Caco-2 (cell line): Measurements from ENCODE around the gene SNX1. TPM values are rescaled to one million over a fixed set of nuclear protein-coding genes. Genes with fewer than 3 reads are reported as not detected.

Experiments
- BruUV-seq: library from RNA; stranded (reverse); fragments of 400-500 nt; replicated peaks from 2 replicates; lab custom pipeline; 2021; lab: Mats Ljungman, UMichigan
- CTCF ChIA-PET: fragments of 300-600 bp; sonication (Branson Sonifier 250); formaldehyde crosslinking; loops from one replicate; lab custom pipeline; 2022; ENCODE audit warnings: antibody characterized with exemption; lab: Charles Lee
- POLR2A ChIA-PET: fragments of 300-600 bp; sonication (Branson Sonifier 250); formaldehyde crosslinking; loops from one replicate; lab custom pipeline; 2022; ENCODE audit warnings: antibody characterized with exemption; lab: Charles Lee
- DNase-seq, 2 experiments: peaks; one replicate each; pipeline versions ENCODE4 v3.0.0 to v3.0.0-alpha.2; 2020 to 2022
- H3K27me3 ChIP-seq: replicated peaks from 2 replicates; pipeline ENCODE4 v1.6.0; 2011; ENCODE audit warnings: low read length; ENCODE audit not compliant: control insufficient read depth, insufficient read depth
- H3K36me3 ChIP-seq: 2 replicates; pipeline ENCODE4 v1.5.1; 2011; ENCODE audit warnings: low read length; ENCODE audit not compliant: control insufficient read depth, insufficient read depth
- H3K4me1 ChIP-seq: fragments of 250-450 bp; sonication (Bioruptor Pico); 2 replicates; pipeline ENCODE4 v1.5.1; 2020; ENCODE audit warnings: mild to moderate bottlenecking
- H3K4me3 ChIP-seq: 2 replicates; pipeline ENCODE4 v1.5.1; 2011; ENCODE audit warnings: low read depth, mild to moderate bottlenecking, control low read depth, low read length
- H3K9me3 ChIP-seq: fragments of 250-450 bp; sonication (Bioruptor Pico); 2 replicates; pipeline ENCODE4 v1.5.1; 2020; ENCODE audit warnings: mild to moderate bottlenecking, moderate library complexity
- H3K27ac Mint-ChIP-seq: one replicate; pipeline ENCODE4 v1.8.0; 2022; ENCODE audit warnings: mixed read lengths; ENCODE audit not compliant: unreplicated experiment
- H3K27me3 Mint-ChIP-seq: one replicate; pipeline ENCODE4 v1.8.0; 2022; ENCODE audit warnings: mixed read lengths; ENCODE audit not compliant: insufficient read depth, unreplicated experiment
- H3K36me3 Mint-ChIP-seq: one replicate; pipeline ENCODE4 v1.8.0; 2022; ENCODE audit warnings: mild to moderate bottlenecking, mixed read lengths; ENCODE audit not compliant: insufficient read depth, unreplicated experiment
- H3K4me1 Mint-ChIP-seq: one replicate; pipeline ENCODE4 v1.8.0; 2022; ENCODE audit warnings: low read depth, mixed read lengths; ENCODE audit not compliant: unreplicated experiment
- H3K4me3 Mint-ChIP-seq: one replicate; pipeline ENCODE4 v1.8.0; 2022; ENCODE audit warnings: mild to moderate bottlenecking, moderate library complexity, mixed read lengths; ENCODE audit not compliant: unreplicated experiment
- H3K9me3 Mint-ChIP-seq: one replicate; pipeline ENCODE4 v1.8.0; 2022; ENCODE audit warnings: mixed read lengths; ENCODE audit not compliant: unreplicated experiment
- intact Hi-C: fragments of 100-400 bp; cut with micrococcal nuclease; formaldehyde crosslinking; loops from one replicate; pipeline ENCODE4 v1.10.0; 2022; ENCODE audit not compliant: unreplicated experiment
- total RNA-seq: library from RNA; stranded (reverse); gene quantifications from 2 replicates; pipeline ENCODE4 v1.2.3, GENCODE V29; 2022
- TF ChIP-seq, protein P1 (sequence below), 2 experiments: fragments of 200-600 bp in 1 of 2; IDR thresholded peaks; 1 replicate in 1 of 2; 2 replicates in 1 of 2; pipeline versions ENCODE4 v1.5.1 to v1.8.0; 2011 to 2022; ENCODE audit warnings: antibody characterized with exemption in 1 of 2, control low read depth in 1 of 2, inconsistent platforms in 1 of 2, low read depth in 1 of 2, low read length in 1 of 2, mild to moderate bottlenecking in 1 of 2, moderate library complexity in 1 of 2; ENCODE audit not compliant: insufficient read depth in 1 of 2, severe bottlenecking in 1 of 2, unreplicated experiment in 1 of 2

The SNX1 gene
- total RNA-seq, 1 experiment from 2014 or later: 75.7 TPM

- H3K4me3 ChIP-seq: no peak overlapping the region
- ChIA-PET POLR2A (no interaction called here), CTCF (no interaction called here)
- peaks cover 4% of the 10 kb centered on the region; the same call in 1 of the 2 replicates for H3K4me1 ChIP-seq
- no TSS peak for BruUV-seq
- no peaks in the 10 kb centered on the region for H3K27me3 ChIP-seq
- intact Hi-C loops: no loop called here
- Mint-ChIP-seq H3K27ac (no peak overlapping the region), H3K36me3 (peaks cover 8% of the 10 kb centered on the region), H3K9me3 (no peaks in the 10 kb centered on the region), H3K4me3 (no peak overlapping the region), H3K27me3 (no peaks in the 10 kb centered on the region), H3K4me1 (no peaks in the 10 kb centered on the region)
- TF ChIP-seq, protein P1, sequence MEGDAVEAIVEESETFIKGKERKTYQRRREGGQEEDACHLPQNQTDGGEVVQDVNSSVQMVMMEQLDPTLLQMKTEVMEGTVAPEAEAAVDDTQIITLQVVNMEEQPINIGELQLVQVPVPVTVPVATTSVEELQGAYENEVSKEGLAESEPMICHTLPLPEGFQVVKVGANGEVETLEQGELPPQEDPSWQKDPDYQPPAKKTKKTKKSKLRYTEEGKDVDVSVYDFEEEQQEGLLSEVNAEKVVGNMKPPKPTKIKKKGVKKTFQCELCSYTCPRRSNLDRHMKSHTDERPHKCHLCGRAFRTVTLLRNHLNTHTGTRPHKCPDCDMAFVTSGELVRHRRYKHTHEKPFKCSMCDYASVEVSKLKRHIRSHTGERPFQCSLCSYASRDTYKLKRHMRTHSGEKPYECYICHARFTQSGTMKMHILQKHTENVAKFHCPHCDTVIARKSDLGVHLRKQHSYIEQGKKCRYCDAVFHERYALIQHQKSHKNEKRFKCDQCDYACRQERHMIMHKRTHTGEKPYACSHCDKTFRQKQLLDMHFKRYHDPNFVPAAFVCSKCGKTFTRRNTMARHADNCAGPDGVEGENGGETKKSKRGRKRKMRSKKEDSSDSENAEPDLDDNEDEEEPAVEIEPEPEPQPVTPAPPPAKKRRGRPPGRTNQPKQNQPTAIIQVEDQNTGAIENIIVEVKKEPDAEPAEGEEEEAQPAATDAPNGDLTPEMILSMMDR (IDR thresholded peaks at IDR 0.05; ENCODE audit: insufficient read depth in 1 of 2, low read depth in 1 of 2, low read length in 1 of 2, severe bottlenecking in 1 of 2, unreplicated experiment in 1 of 2): no peak
- H3K9me3 ChIP-seq: no peaks in the 10 kb centered on the region
- no peak for DNase-seq
- no peaks in the 10 kb centered on the region for H3K36me3 ChIP-seq
Observed at GRCh38 chr15:64166102-64166890, 70.5 kb downstream of the SNX1 start.

DNA sequence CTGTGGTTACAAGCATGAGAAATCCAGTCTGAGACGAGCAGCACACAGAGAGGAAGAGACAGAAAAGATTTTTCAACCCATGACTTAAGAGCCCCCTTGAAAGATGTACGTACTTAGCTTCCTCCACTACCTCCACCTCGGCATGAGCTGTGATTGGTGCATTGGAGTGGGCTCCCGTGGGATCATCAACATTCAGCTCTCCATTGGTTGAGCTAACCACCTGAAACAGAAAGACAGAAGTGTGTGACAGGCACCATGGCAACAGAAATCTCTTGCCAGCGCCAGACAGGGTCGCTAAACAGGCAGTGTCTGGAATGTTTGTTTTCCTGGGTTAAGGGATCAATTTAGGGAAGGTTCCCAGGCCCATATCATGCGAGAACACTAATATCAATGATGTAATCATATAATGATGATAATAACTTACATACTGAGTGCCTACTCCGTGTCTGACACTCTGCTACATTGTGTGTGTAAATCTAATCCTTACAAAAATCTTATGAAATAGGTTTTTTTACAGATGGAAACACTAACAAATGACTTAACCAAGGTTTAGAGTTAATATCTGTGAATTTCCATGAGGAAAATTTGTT lies 84.5 kb downstream of the SNX1 start:
- peaks cover 5% of the 10 kb centered on the region for H3K36me3 Mint-ChIP-seq
- no peaks in the 10 kb centered on the region for H3K27me3 Mint-ChIP-seq
- Histone ChIP-seq H3K36me3 (no peaks in the 10 kb centered on the region), H3K27me3 (no peaks in the 10 kb centered on the region), H3K4me1 (no peaks in the 10 kb centered on the region), H3K4me3 (no peak overlapping the region), H3K9me3 (no peaks in the 10 kb centered on the region)
- no peak overlapping the region for H3K4me3 Mint-ChIP-seq
- no peak for DNase-seq
- TF ChIP-seq, protein P1 (IDR thresholded peaks at IDR 0.05; ENCODE audit: insufficient read depth in 1 of 2, low read depth in 1 of 2, low read length in 1 of 2, severe bottlenecking in 1 of 2, unreplicated experiment in 1 of 2): no peak
- CTCF ChIA-PET: interaction anchor here (0.5 kb wide), 1 partner anchor 676 kb away, joined by 3 read pairs; the partner anchor contains the start of gene USP3
- intact Hi-C loops: no loop called here
- H3K27ac Mint-ChIP-seq: no peak overlapping the region
- POLR2A ChIA-PET: no interaction called here
- no TSS peak for BruUV-seq
- H3K9me3 Mint-ChIP-seq: no peaks in the 10 kb centered on the region
- no peaks in the 10 kb centered on the region for H3K4me1 Mint-ChIP-seq

DNA sequence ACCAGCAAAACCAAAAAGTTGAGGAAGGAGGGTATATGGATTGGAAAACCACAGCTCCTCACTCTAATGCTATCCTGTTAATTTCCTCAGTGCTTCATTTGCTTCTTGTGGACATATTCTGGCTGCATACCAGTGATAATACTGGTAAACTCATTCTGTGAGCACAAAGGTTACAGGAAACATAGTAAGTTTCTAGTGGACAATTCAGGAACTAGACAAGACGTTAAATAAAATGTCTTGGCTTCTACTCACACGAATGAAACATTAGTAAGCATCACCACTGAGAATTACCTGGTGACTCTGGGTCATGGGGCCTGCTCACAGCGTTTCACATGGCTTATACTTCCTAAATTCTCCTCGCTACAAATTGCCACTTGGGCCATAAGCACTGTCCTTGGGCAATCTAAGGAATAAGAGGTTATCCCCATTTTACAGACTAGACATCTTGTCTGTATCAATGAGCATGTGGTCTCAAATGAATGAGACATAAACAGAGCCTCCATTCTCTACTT lies 87.1 kb downstream of the SNX1 start:
- BruUV-seq: no TSS peak
- Mint-ChIP-seq H3K27ac (no peak overlapping the region), H3K4me3 (no peak overlapping the region), H3K27me3 (no peaks in the 10 kb centered on the region), H3K4me1 (no peaks in the 10 kb centered on the region), H3K36me3 (no peaks in the 10 kb centered on the region), H3K9me3 (no peaks in the 10 kb centered on the region)
- H3K27me3 ChIP-seq: no peaks in the 10 kb centered on the region
- intact Hi-C loops: no loop called here
- no peaks in the 10 kb centered on the region for H3K36me3 ChIP-seq
- DNase-seq: no peak
- ChIA-PET POLR2A (no interaction called here), CTCF (no interaction called here)
- H3K4me1 ChIP-seq: no peaks in the 10 kb centered on the region
- no peak overlapping the region for H3K4me3 ChIP-seq
- TF ChIP-seq, protein P1 (IDR thresholded peaks at IDR 0.05; ENCODE audit: insufficient read depth in 1 of 2, low read depth in 1 of 2, low read length in 1 of 2, severe bottlenecking in 1 of 2, unreplicated experiment in 1 of 2): no peak
- H3K9me3 ChIP-seq: no peaks in the 10 kb centered on the region
